Right atrium auricular region (tissue), 2 donors: ENCODE data around the gene SALL3. TPM values are rescaled to one million over a fixed set of nuclear protein-coding genes. Genes with fewer than 3 reads are reported as not detected.

Experiments used
- DNase-seq: peaks from one replicate; pipeline ENCODE4 v3.0.0-alpha.2; 2019; ENCODE audit warnings: low spot score
- H3K27ac ChIP-seq, 2 donors: fragments of 200-600 bp; sonication (generic); 1 replicate in 1 of 2; 2 replicates in 1 of 2; pipeline ENCODE4 v1.5.1; 2016 to 2019
- H3K27me3 ChIP-seq, 2 donors: fragments of 200-600 bp; sonication (generic); one replicate each; pipeline versions ENCODE4 v1.5.1 to v1.6.0; 2017 to 2019
- H3K36me3 ChIP-seq: fragments of 200-600 bp; sonication (generic); one replicate; pipeline ENCODE4 v1.5.1; 2016
- H3K4me1 ChIP-seq, 2 donors: fragments of 200-600 bp; sonication (generic); one replicate each; pipeline versions ENCODE4 v1.5.1 to v1.6.0; 2017 to 2019
- H3K4me3 ChIP-seq, 2 donors: fragments of 200-600 bp; sonication (generic); 1 replicate in 1 of 2; 2 replicates in 1 of 2; pipeline ENCODE4 v1.5.1; 2017 to 2019; ENCODE audit warnings: mild to moderate bottlenecking in 1 of 2, moderate library complexity in 1 of 2
- H3K9me3 ChIP-seq, 2 donors: fragments of 200-600 bp; sonication (generic); one replicate each; pipeline ENCODE4 v1.5.1; 2019
- CTCF ChIP-seq, 2 donors: fragments of 200-600 bp; sonication (generic); IDR thresholded peaks; one replicate each; pipeline ENCODE4 v1.5.1; 2019; ENCODE audit warnings: antibody characterized with exemption in 2 of 2
- total RNA-seq, 2 donors: library from RNA; depleted of rRNA; stranded (reverse); fragments of >200 nt; gene quantifications; one replicate each; pipeline ENCODE4 v1.1.0, GENCODE V29; 2016

Gene SALL3
- total RNA-seq, 2 donors from 2014 or later = 1.5 to 2.5 TPM

- H3K4me1 ChIP-seq = no peaks in the 10 kb centered on the region
- H3K4me3 ChIP-seq = no peak overlapping the region
- H3K9me3 ChIP-seq = no peaks in the 10 kb centered on the region
- H3K27me3 ChIP-seq = no peaks in the 10 kb centered on the region
- H3K36me3 ChIP-seq = no peaks in the 10 kb centered on the region
- TF ChIP-seq CTCF (IDR thresholded peaks at IDR 0.05) = no peak
- H3K27ac ChIP-seq = no peak overlapping the region
- no peak for DNase-seq
Measured at GRCh38 chr18:79013869-79014268, 34.3 kb downstream of the SALL3 start.

DNA sequence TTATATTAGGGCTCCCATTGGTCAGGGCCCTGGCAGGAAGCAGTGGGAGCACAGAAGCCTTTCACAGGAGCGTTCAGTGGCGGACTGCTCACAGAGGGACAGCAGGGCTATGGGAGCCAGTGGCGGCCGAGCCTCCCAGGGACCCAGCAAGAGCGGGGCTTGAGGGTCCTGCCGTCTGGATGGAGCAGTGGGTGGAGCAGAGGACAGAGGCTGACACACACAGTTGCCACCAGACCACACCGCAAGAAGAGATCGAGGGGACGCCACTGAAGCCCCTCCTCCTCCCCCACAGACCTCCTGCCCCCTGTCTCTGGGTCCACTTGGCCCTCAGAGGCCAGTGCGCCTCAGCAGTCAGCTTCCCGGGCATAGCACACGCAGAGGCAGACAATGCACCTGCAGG lies 39.3 kb downstream of the SALL3 start:
- H3K4me3 ChIP-seq = no peak overlapping the region
- H3K36me3 ChIP-seq = no peaks in the 10 kb centered on the region
- no peaks in the 10 kb centered on the region for H3K27me3 ChIP-seq
- no peak overlapping the region for H3K27ac ChIP-seq
- no peaks in the 10 kb centered on the region for H3K4me1 ChIP-seq
- no peak for TF ChIP-seq CTCF (IDR thresholded peaks at IDR 0.05)
- H3K9me3 ChIP-seq = peaks cover 0 to 7% of the 10 kb centered on the region in 2 donors
- no peak for DNase-seq

DNA sequence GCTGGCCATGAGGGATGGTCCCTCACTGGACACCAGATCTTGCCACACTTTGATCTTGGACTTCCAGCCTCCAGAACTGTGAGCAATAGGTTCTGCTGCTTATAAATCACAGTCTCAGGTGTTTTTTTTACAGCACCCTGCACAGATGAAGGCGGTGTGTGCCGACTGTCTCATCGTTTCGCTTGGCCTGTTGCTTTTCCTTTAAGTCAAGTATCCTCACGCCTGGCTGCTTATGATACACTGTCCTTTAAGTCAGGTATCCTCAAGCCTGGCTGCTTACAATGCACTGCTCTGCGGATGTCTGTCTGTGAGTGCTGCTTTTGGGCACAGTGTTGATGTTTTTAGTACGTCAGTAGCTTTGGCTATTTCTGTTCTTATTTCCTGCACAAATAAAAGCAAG lies 40.3 kb downstream of the SALL3 start:
- peaks cover 0 to 7% of the 10 kb centered on the region in 2 donors for H3K9me3 ChIP-seq
- no peak overlapping the region for H3K4me3 ChIP-seq
- no peak overlapping the region for H3K27ac ChIP-seq
- H3K36me3 ChIP-seq = no peaks in the 10 kb centered on the region
- no peak for TF ChIP-seq CTCF (IDR thresholded peaks at IDR 0.05)
- H3K4me1 ChIP-seq = no peaks in the 10 kb centered on the region
- no peak for DNase-seq
- H3K27me3 ChIP-seq = no peaks in the 10 kb centered on the region

GRCh38 chr18:79022603-79023002 lies 43.0 kb downstream of the SALL3 start:
- Histone ChIP-seq H3K9me3 (peaks cover 0 to 13% of the 10 kb centered on the region in 2 donors), H3K36me3 (no peaks in the 10 kb centered on the region), H3K27ac (no peak overlapping the region), H3K27me3 (no peaks in the 10 kb centered on the region), H3K4me3 (no peak overlapping the region), H3K4me1 (no peaks in the 10 kb centered on the region)
- DNase-seq = no peak
- no peak for TF ChIP-seq CTCF (IDR thresholded peaks at IDR 0.05)

DNA sequence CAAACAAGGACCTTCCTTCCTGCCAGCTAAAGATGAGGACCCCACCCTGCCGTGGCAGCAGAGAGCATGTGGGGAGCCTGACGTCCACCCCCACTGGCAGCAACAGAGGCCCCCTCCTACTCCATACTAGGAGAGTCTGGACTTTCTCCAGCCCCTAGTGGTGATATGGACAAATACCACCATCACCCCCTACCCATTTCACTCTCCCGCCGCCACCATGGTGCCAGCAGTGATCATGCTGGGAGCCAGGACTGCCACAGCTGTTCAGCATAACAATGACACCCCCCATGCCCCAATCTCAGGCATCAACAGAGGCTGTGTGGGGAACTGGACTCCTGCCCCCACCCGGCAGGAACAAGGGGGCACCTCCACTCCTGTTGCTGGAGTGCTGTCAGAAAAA lies 46.9 kb downstream of the SALL3 start:
- TF ChIP-seq CTCF (IDR thresholded peaks at IDR 0.05) = no peak
- peaks cover 0 to 35% of the 10 kb centered on the region in 2 donors for H3K9me3 ChIP-seq

DNA sequence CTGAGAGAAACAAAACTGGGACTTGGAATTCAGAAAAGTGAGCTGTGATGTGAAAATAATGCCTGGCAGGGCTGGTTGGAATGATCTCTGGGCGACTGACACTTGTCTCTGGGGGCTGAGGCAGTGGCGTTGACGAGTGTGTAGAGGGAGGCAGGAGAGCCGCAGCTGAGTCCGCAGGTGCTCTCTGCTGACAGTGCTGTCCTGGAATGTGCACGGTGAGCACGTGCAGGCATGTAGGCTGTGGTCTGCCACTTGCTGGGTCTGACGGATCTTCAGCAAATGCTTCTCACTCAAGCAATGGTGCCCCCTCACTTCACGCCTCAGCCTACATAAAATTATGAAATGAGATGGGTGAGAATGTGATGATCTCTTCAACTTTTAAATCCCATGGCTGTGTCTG lies 51.1 kb downstream of the SALL3 start:
- no peaks in the 10 kb centered on the region for H3K27me3 ChIP-seq
- H3K9me3 ChIP-seq = peaks cover 0 to 29% of the 10 kb centered on the region in 2 donors
- no peak for TF ChIP-seq CTCF (IDR thresholded peaks at IDR 0.05)
- DNase-seq = no peak
- no peak overlapping the region for H3K4me3 ChIP-seq
- no peak overlapping the region for H3K27ac ChIP-seq
- H3K4me1 ChIP-seq = no peaks in the 10 kb centered on the region
- no peaks in the 10 kb centered on the region for H3K36me3 ChIP-seq

More for the DNA sequence above, 46.9 kb downstream of the SALL3 start:
- Histone ChIP-seq H3K27ac (no peak overlapping the region), H3K36me3 (no peaks in the 10 kb centered on the region), H3K27me3 (no peaks in the 10 kb centered on the region), H3K4me1 (no peaks in the 10 kb centered on the region), H3K4me3 (no peak overlapping the region)
- DNase-seq = no peak
